Neuron (in vitro differentiated cells): ENCODE results near the gene MEIS2.

Experiments
- H2AFZ ChIP-seq: one replicate; pipeline ENCODE4 v1.6.1; 2013; ENCODE audit warnings: low read depth, mild to moderate bottlenecking, inconsistent platforms, low read length, moderate library complexity
- H3K27me3 ChIP-seq: one replicate; pipeline ENCODE4 v1.6.1; 2013; ENCODE audit warnings: low read length; ENCODE audit not compliant: insufficient read depth
- H3K36me3 ChIP-seq: one replicate; pipeline ENCODE4 v1.6.1; 2013; ENCODE audit warnings: low read length; ENCODE audit not compliant: insufficient read depth
- H3K4me1 ChIP-seq: one replicate; pipeline ENCODE4 v1.6.1; 2013; ENCODE audit warnings: low read length; ENCODE audit not compliant: insufficient read depth
- H3K4me3 ChIP-seq: 2 replicates; pipeline ENCODE4 v1.5.1; 2013; ENCODE audit warnings: mild to moderate bottlenecking, low read length, moderate library complexity
- H3K9me3 ChIP-seq: one replicate; pipeline ENCODE4 v1.6.1; 2013; ENCODE audit warnings: low read length

The MEIS2 gene

GRCh38 chr15:37009288-37009687 is 91.1 kb downstream of the MEIS2 start:
- Histone ChIP-seq H2AFZ (no peak overlapping the region), H3K4me1 (peaks cover under 1% of the 10 kb centered on the region), H3K36me3 (peaks cover 10% of the 10 kb centered on the region), H3K9me3 (no peaks in the 10 kb centered on the region), H3K4me3 (no peak overlapping the region), H3K27me3 (no peaks in the 10 kb centered on the region)

GRCh38 chr15:37008205-37008604 is 92.1 kb downstream of the MEIS2 start:
- Histone ChIP-seq H3K27me3 (no peaks in the 10 kb centered on the region), H2AFZ (no peak overlapping the region), H3K36me3 (peaks cover 10% of the 10 kb centered on the region), H3K4me3 (no peak overlapping the region), H3K4me1 (no peaks in the 10 kb centered on the region), H3K9me3 (no peaks in the 10 kb centered on the region)

DNA sequence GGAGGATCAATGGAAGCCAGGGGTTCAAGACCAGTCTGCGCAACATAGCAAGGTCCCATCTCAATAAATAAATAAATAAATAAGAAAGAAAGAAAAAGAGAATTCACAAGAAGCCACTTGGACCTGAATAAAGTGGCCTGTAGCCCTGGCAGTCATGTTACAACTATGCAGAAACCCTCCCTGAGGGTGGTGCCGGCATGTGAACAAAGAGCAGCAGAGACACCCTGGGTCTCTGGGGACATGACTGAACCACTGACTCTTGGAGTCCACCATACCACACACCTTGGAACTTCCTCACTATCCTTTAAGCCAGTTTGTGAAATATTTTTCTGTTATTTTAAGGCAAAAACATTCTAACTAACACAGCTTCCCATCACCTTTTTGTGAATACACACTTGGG is 93.0 kb downstream of the MEIS2 start:
- no peaks in the 10 kb centered on the region for H3K27me3 ChIP-seq
- no peak overlapping the region for H3K4me3 ChIP-seq
- no peak overlapping the region for H2AFZ ChIP-seq
- H3K9me3 ChIP-seq, result no peaks in the 10 kb centered on the region
- H3K36me3 ChIP-seq, result peaks cover 10% of the 10 kb centered on the region
- H3K4me1 ChIP-seq, result no peaks in the 10 kb centered on the region

- no peaks in the 10 kb centered on the region for H3K4me1 ChIP-seq
- no peaks in the 10 kb centered on the region for H3K9me3 ChIP-seq
- H3K36me3 ChIP-seq, result peaks cover 10% of the 10 kb centered on the region
- H3K4me3 ChIP-seq, result no peak overlapping the region
- no peak overlapping the region for H2AFZ ChIP-seq
- H3K27me3 ChIP-seq, result no peaks in the 10 kb centered on the region
Measured at GRCh38 chr15:37004981-37005735, 95.2 kb downstream of the MEIS2 start.

GRCh38 chr15:37004373-37004869 is 95.9 kb downstream of the MEIS2 start:
- Histone ChIP-seq H3K4me3 (no peak overlapping the region), H3K36me3 (peaks cover 10% of the 10 kb centered on the region), H3K27me3 (no peaks in the 10 kb centered on the region), H3K4me1 (no peaks in the 10 kb centered on the region), H2AFZ (no peak overlapping the region), H3K9me3 (no peaks in the 10 kb centered on the region)

- Histone ChIP-seq H2AFZ (no peak overlapping the region), H3K9me3 (no peaks in the 10 kb centered on the region), H3K36me3 (peaks cover 10% of the 10 kb centered on the region), H3K4me3 (no peak overlapping the region), H3K4me1 (no peaks in the 10 kb centered on the region), H3K27me3 (no peaks in the 10 kb centered on the region)
Measured at GRCh38 chr15:37002041-37002672, 98.2 kb downstream of the MEIS2 start.

GRCh38 chr15:37001417-37001816 is 98.9 kb downstream of the MEIS2 start:
- H3K4me3 ChIP-seq, result no peak overlapping the region
- H3K27me3 ChIP-seq, result no peaks in the 10 kb centered on the region
- H3K4me1 ChIP-seq, result no peaks in the 10 kb centered on the region
- no peak overlapping the region for H2AFZ ChIP-seq
- no peaks in the 10 kb centered on the region for H3K9me3 ChIP-seq
- peaks cover 10% of the 10 kb centered on the region for H3K36me3 ChIP-seq

DNA sequence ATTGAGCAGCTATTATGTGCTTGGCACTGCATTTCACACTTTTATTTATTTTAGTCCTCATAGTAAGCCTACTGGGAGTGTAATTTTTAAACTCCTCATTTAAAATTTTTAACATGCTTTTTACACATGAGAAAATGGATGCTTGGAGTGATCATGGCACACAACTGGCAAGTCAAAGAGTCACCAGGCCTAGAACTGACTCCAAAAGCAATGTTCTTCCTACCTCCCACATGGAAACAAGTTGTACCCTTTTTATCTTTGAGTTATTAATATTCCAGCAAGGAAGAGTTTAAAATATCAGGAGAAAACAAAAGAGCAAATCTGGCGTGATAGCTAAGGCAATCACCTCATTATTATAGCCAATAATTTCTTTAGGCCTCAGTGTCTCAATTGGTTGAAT is 100.6 kb downstream of the MEIS2 start:
- no peak overlapping the region for H2AFZ ChIP-seq
- H3K4me1 ChIP-seq, result no peaks in the 10 kb centered on the region
- H3K9me3 ChIP-seq, result no peaks in the 10 kb centered on the region
- H3K36me3 ChIP-seq, result no peaks in the 10 kb centered on the region
- H3K27me3 ChIP-seq, result no peaks in the 10 kb centered on the region
- H3K4me3 ChIP-seq, result no peak overlapping the region

DNA sequence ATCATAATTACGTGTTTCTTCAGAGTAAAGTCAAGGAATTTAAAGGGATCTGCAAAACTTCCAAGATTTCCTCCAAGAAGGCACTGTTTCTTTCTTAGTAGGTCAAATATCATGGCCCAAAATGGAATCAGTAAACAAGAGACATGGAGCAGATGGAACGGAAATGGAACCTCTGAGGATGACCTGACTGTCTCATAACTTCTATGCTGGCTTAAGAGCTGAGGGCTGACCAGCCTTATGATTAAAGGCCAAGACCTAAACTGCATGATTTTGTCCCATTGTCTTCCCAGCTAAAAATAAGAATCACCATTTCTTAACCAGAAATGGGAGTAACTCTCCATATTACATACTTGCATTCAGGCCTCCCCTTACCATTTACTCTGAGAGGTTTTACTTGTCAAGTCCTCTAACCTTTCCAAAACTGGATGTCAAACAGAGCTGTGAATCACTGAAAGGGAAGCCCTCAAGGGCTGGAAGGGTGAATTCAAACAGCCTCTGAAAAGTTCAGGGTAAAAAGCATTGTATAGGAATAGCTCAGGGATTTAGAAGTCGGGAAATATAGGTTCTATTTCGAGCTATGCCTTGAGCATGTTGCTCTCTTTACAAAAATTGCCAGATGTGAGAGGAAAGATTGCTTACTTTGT is 103.7 kb downstream of the MEIS2 start:
- no peaks in the 10 kb centered on the region for H3K4me1 ChIP-seq
- no peak overlapping the region for H3K4me3 ChIP-seq
- H3K9me3 ChIP-seq, result no peaks in the 10 kb centered on the region
- no peak overlapping the region for H2AFZ ChIP-seq
- H3K36me3 ChIP-seq, result no peaks in the 10 kb centered on the region
- no peaks in the 10 kb centered on the region for H3K27me3 ChIP-seq

DNA sequence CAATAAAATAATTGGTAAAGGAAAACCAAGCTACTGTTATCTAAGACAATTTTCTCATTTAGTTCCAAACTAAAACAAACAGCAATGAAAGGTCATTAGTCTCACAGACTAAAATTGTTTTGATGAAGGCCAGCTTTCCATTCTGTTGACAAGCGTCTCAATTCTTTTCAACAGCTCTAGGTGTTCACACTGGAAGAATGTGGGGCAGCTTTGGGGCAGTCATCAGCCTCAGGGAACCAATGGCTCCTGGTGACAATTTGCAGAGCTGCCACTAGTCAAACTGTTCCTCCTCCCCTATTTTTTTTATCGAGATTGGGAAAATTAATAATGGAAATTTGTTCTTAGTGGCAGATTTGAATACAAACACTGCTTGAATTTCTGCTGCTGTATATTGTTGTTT is 104.2 kb downstream of the MEIS2 start:
- Histone ChIP-seq H3K4me3 (no peak overlapping the region), H3K4me1 (no peaks in the 10 kb centered on the region), H3K9me3 (no peaks in the 10 kb centered on the region), H3K36me3 (no peaks in the 10 kb centered on the region), H2AFZ (no peak overlapping the region), H3K27me3 (no peaks in the 10 kb centered on the region)

- Histone ChIP-seq H2AFZ (no peak overlapping the region), H3K4me1 (no peaks in the 10 kb centered on the region), H3K4me3 (no peak overlapping the region), H3K36me3 (no peaks in the 10 kb centered on the region), H3K27me3 (no peaks in the 10 kb centered on the region), H3K9me3 (no peaks in the 10 kb centered on the region)
Measured at GRCh38 chr15:36994790-36995189, 105.6 kb downstream of the MEIS2 start.

- no peaks in the 10 kb centered on the region for H3K27me3 ChIP-seq
- H3K36me3 ChIP-seq, result no peaks in the 10 kb centered on the region
- H2AFZ ChIP-seq, result no peak overlapping the region
- H3K4me3 ChIP-seq, result no peak overlapping the region
- no peaks in the 10 kb centered on the region for H3K9me3 ChIP-seq
- no peaks in the 10 kb centered on the region for H3K4me1 ChIP-seq
Measured at GRCh38 chr15:36992454-36992853, 107.9 kb downstream of the MEIS2 start.

GRCh38 chr15:36988947-36989346 is 111.4 kb downstream of the MEIS2 start:
- peaks cover 5% of the 10 kb centered on the region for H3K9me3 ChIP-seq
- H3K4me1 ChIP-seq, result no peaks in the 10 kb centered on the region
- no peak overlapping the region for H3K4me3 ChIP-seq
- no peak overlapping the region for H2AFZ ChIP-seq
- no peaks in the 10 kb centered on the region for H3K27me3 ChIP-seq
- no peaks in the 10 kb centered on the region for H3K36me3 ChIP-seq
